Activated CD4-positive, alpha-beta memory T cell treated with anti-CD3 and anti-CD28 coated beads, Interleukin-2, amount 10 ng/mL, durations not matched to agents 7 days and 5 days (primary cell): ENCODE results near the gene CD207. TPM values are rescaled to one million over a fixed set of nuclear protein-coding genes. Genes with fewer than 3 reads are reported as not detected.

Source experiments
- CTCF ChIA-PET: fragments of 350-600 bp; sonication (Branson Sonifier 250); formaldehyde crosslinking; loops from one replicate; lab custom pipeline; 2021; ENCODE audit warnings: antibody characterized with exemption, inconsistent platforms; lab: Charles Lee
- POLR2A ChIA-PET: fragments of 350-600 bp; sonication (Branson Sonifier 250); formaldehyde crosslinking; loops from one replicate; lab custom pipeline; 2021; ENCODE audit warnings: antibody characterized with exemption; lab: Charles Lee
- DNase-seq: peaks from one replicate; pipeline ENCODE4 v3.0.0-alpha.2; 2020
- H3K27ac Mint-ChIP-seq: one replicate; pipeline ENCODE4 v1.8.0; 2021; ENCODE audit warnings: mild to moderate bottlenecking, mixed read lengths
- H3K27me3 Mint-ChIP-seq: one replicate; pipeline ENCODE4 v1.8.0; 2021; ENCODE audit warnings: mixed read lengths
- H3K36me3 Mint-ChIP-seq: one replicate; pipeline ENCODE4 v1.8.0; 2021; ENCODE audit warnings: low read depth, mixed read lengths
- H3K4me1 Mint-ChIP-seq: one replicate; pipeline ENCODE4 v1.8.0; 2021; ENCODE audit warnings: mixed read lengths
- H3K4me3 Mint-ChIP-seq: one replicate; pipeline ENCODE4 v1.8.0; 2021; ENCODE audit warnings: mild to moderate bottlenecking, mixed read lengths
- H3K9me3 Mint-ChIP-seq: one replicate; pipeline ENCODE4 v1.8.0; 2021; ENCODE audit warnings: mixed read lengths
- total RNA-seq, 2 experiments: library from RNA; stranded (reverse); gene quantifications; one replicate each; pipeline ENCODE4 v1.2.3, GENCODE V29; 2021

CD207 gene
- total RNA-seq, 2 experiments from 2014 or later, result not detected

- no peaks in the 10 kb centered on the region for H3K9me3 Mint-ChIP-seq
- H3K4me3 Mint-ChIP-seq, result no peak overlapping the region
- H3K27ac Mint-ChIP-seq, result peak overlapping the region; percentile 17
- H3K36me3 Mint-ChIP-seq, result peaks cover 2% of the 10 kb centered on the region
- H3K27me3 Mint-ChIP-seq, result peaks cover 14% of the 10 kb centered on the region
- DNase-seq, result no peak
- POLR2A ChIA-PET, result no interaction called here
- peaks cover 26% of the 10 kb centered on the region for H3K4me1 Mint-ChIP-seq
- CTCF ChIA-PET, result interaction anchor here (1.2 to 1.7 kb wide), 2 partner anchors 10 to 19 kb away, joined by 3 read pairs; no protein-coding TSS in a partner anchor
These were observed 15.3 kb upstream of the CD207 start for GRCh38 chr2:70850925-70851324.

GRCh38 chr2:70842401-70842800 lies 6.8 kb upstream of the CD207 start:
- ChIA-PET POLR2A (no interaction called here), CTCF (no interaction called here)
- Mint-ChIP-seq H3K27me3 (peaks cover 36% of the 10 kb centered on the region), H3K27ac (no peak overlapping the region), H3K36me3 (peaks cover 5% of the 10 kb centered on the region), H3K4me1 (no peaks in the 10 kb centered on the region), H3K4me3 (no peak overlapping the region), H3K9me3 (no peaks in the 10 kb centered on the region)
- DNase-seq, result no peak

GRCh38 chr2:70837980-70838925 lies 2.6 kb upstream of the CD207 start:
- CTCF ChIA-PET, result no interaction called here
- Mint-ChIP-seq H3K9me3 (no peaks in the 10 kb centered on the region), H3K4me3 (no peak overlapping the region), H3K4me1 (no peaks in the 10 kb centered on the region), H3K27me3 (peaks cover 15% of the 10 kb centered on the region), H3K36me3 (no peaks in the 10 kb centered on the region), H3K27ac (no peak overlapping the region)
- DNase-seq, result no peak
- POLR2A ChIA-PET, result no interaction called here

- Mint-ChIP-seq H3K9me3 (no peaks in the 10 kb centered on the region), H3K36me3 (no peaks in the 10 kb centered on the region), H3K27me3 (peaks cover 14% of the 10 kb centered on the region), H3K27ac (no peak overlapping the region), H3K4me1 (peaks cover 2% of the 10 kb centered on the region), H3K4me3 (no peak overlapping the region)
- CTCF ChIA-PET, result no interaction called here
- POLR2A ChIA-PET, result no interaction called here
- DNase-seq, result no peak
These were observed 735 bp downstream of the CD207 start for GRCh38 chr2:70834881-70835280.

- no peak overlapping the region for H3K4me3 Mint-ChIP-seq
- peaks cover 2% of the 10 kb centered on the region for H3K4me1 Mint-ChIP-seq
- ChIA-PET POLR2A (no interaction called here), CTCF (no interaction called here)
- H3K27me3 Mint-ChIP-seq, result peaks cover 14% of the 10 kb centered on the region
- H3K9me3 Mint-ChIP-seq, result no peaks in the 10 kb centered on the region
- DNase-seq, result no peak
- H3K36me3 Mint-ChIP-seq, result no peaks in the 10 kb centered on the region
- H3K27ac Mint-ChIP-seq, result no peak overlapping the region
These were observed 1.5 kb downstream of the CD207 start for GRCh38 chr2:70834106-70834505.

- CTCF ChIA-PET, result no interaction called here
- Mint-ChIP-seq H3K4me3 (no peak overlapping the region), H3K4me1 (peaks cover 4% of the 10 kb centered on the region), H3K36me3 (no peaks in the 10 kb centered on the region), H3K27ac (no peak overlapping the region), H3K27me3 (peaks cover 14% of the 10 kb centered on the region), H3K9me3 (no peaks in the 10 kb centered on the region)
- POLR2A ChIA-PET, result no interaction called here
- DNase-seq, result no peak
These were observed 2.4 kb downstream of the CD207 start for GRCh38 chr2:70833246-70833645.

GRCh38 chr2:70832386-70832785 lies 3.2 kb downstream of the CD207 start:
- Mint-ChIP-seq H3K27ac (no peak overlapping the region), H3K9me3 (no peaks in the 10 kb centered on the region), H3K36me3 (no peaks in the 10 kb centered on the region), H3K4me1 (peaks cover 8% of the 10 kb centered on the region), H3K4me3 (no peak overlapping the region), H3K27me3 (peaks cover 14% of the 10 kb centered on the region)
- POLR2A ChIA-PET, result no interaction called here
- CTCF ChIA-PET, result no interaction called here
- DNase-seq, result no peak

- CTCF ChIA-PET, result no interaction called here
- POLR2A ChIA-PET, result no interaction called here
- Mint-ChIP-seq H3K4me3 (no peak overlapping the region), H3K36me3 (no peaks in the 10 kb centered on the region), H3K27ac (no peak overlapping the region), H3K4me1 (peaks cover 12% of the 10 kb centered on the region), H3K9me3 (no peaks in the 10 kb centered on the region), H3K27me3 (peaks cover 14% of the 10 kb centered on the region)
- DNase-seq, result no peak
These were observed 3.8 kb downstream of the CD207 start for GRCh38 chr2:70831861-70832260.

- no peak overlapping the region for H3K4me3 Mint-ChIP-seq
- no peaks in the 10 kb centered on the region for H3K9me3 Mint-ChIP-seq
- CTCF ChIA-PET, result interaction anchor here (1.7 kb wide), 1 partner anchor 31 kb away, joined by 4 read pairs; no protein-coding TSS in a partner anchor
- H3K27ac Mint-ChIP-seq, result no peak overlapping the region
- no peaks in the 10 kb centered on the region for H3K36me3 Mint-ChIP-seq
- peaks cover 18% of the 10 kb centered on the region for H3K4me1 Mint-ChIP-seq
- peaks cover 7% of the 10 kb centered on the region for H3K27me3 Mint-ChIP-seq
- POLR2A ChIA-PET, result no interaction called here
- no peak for DNase-seq
These were observed 5.2 kb downstream of the CD207 start for GRCh38 chr2:70830366-70830765.

GRCh38 chr2:70829916-70830315 lies 5.7 kb downstream of the CD207 start:
- H3K27ac Mint-ChIP-seq, result no peak overlapping the region

GRCh38 chr2:70828914-70829824 lies 6.4 kb downstream of the CD207 start:
- Mint-ChIP-seq H3K4me1 (peaks cover 20% of the 10 kb centered on the region), H3K4me3 (no peak overlapping the region), H3K27me3 (peaks cover 5% of the 10 kb centered on the region), H3K36me3 (no peaks in the 10 kb centered on the region), H3K27ac (no peak overlapping the region), H3K9me3 (no peaks in the 10 kb centered on the region)
- DNase-seq, result no peak
- POLR2A ChIA-PET, result no interaction called here
- CTCF ChIA-PET, result interaction anchor here (1.7 kb wide), 1 partner anchor 32 kb away, joined by 4 read pairs; no protein-coding TSS in a partner anchor

More at GRCh38 chr2:70829916-70830315, 5.7 kb downstream of the CD207 start:
- Mint-ChIP-seq H3K36me3 (no peaks in the 10 kb centered on the region), H3K27me3 (peaks cover 5% of the 10 kb centered on the region), H3K4me1 (peaks cover 18% of the 10 kb centered on the region), H3K4me3 (no peak overlapping the region), H3K9me3 (no peaks in the 10 kb centered on the region)
- no peak for DNase-seq
- POLR2A ChIA-PET, result no interaction called here
- CTCF ChIA-PET, result interaction anchor here (1.7 kb wide), 1 partner anchor 32 kb away, joined by 4 read pairs; no protein-coding TSS in a partner anchor

GRCh38 chr2:70828115-70828514 lies 7.5 kb downstream of the CD207 start:
- H3K27me3 Mint-ChIP-seq, result peaks cover 5% of the 10 kb centered on the region
- no peak for DNase-seq
- no peaks in the 10 kb centered on the region for H3K9me3 Mint-ChIP-seq
- H3K4me1 Mint-ChIP-seq, result peaks cover 27% of the 10 kb centered on the region
- H3K36me3 Mint-ChIP-seq, result no peaks in the 10 kb centered on the region
- no peak overlapping the region for H3K4me3 Mint-ChIP-seq
- H3K27ac Mint-ChIP-seq, result no peak overlapping the region
- ChIA-PET POLR2A (no interaction called here), CTCF (interaction anchor here (0.6 kb wide), 1 partner anchor 300 kb away, joined by 3 read pairs; no protein-coding TSS in a partner anchor)

- Mint-ChIP-seq H3K4me1 (peaks cover 34% of the 10 kb centered on the region), H3K36me3 (no peaks in the 10 kb centered on the region), H3K9me3 (no peaks in the 10 kb centered on the region), H3K27ac (no peak overlapping the region), H3K27me3 (peaks cover 5% of the 10 kb centered on the region), H3K4me3 (no peak overlapping the region)
- ChIA-PET CTCF (interaction anchor here (1.3 kb wide), 1 partner anchor 11 kb away, joined by 4 read pairs; no protein-coding TSS in a partner anchor), POLR2A (no interaction called here)
- no peak for DNase-seq
These were observed 8.2 kb downstream of the CD207 start for GRCh38 chr2:70827388-70827787.
